NCI-H2029 (cell line): ENCODE results near the gene DPH6.
"Not testable (repeated sequence)": the region's sequence is repeated elsewhere in the genome, so short reads cannot be mapped to it uniquely, and the experiment has no call there.

Source experiments
- DNase-seq: peaks from one replicate; lab custom pipeline; 2025; lab: John Stamatoyannopoulos, UW

Gene DPH6

GRCh38 chr15:35545824-35546510 is at the start of gene DPH6:
Gene DPH6, minus strand, starts transcription at chr15:35546165. Its CDS starts 24 bp downstream, at chr15:35546141.
- DNase-seq = peak; percentile 46

GRCh38 chr15:35595656-35596055 is 49.7 kb upstream of the DPH6 start:
- DNase-seq = no peak

GRCh38 chr15:35591987-35592386 is 46.0 kb upstream of the DPH6 start:
- DNase-seq = not testable (repeated sequence)

GRCh38 chr15:35583863-35584528 is 38.0 kb upstream of the DPH6 start:
- DNase-seq = no peak

- DNase-seq = no peak
Measured at GRCh38 chr15:35580606-35581005, 34.6 kb upstream of the DPH6 start.

GRCh38 chr15:35567392-35567791 is 21.4 kb upstream of the DPH6 start:
- no peak for DNase-seq

GRCh38 chr15:35566991-35567390 is 21.0 kb upstream of the DPH6 start:
- DNase-seq = no peak

- no peak for DNase-seq
Measured at GRCh38 chr15:35565901-35566300, 19.9 kb upstream of the DPH6 start.

- DNase-seq = no peak
Measured at GRCh38 chr15:35562641-35563040, 16.7 kb upstream of the DPH6 start.

GRCh38 chr15:35561308-35561707 is 15.3 kb upstream of the DPH6 start:
- no peak for DNase-seq

GRCh38 chr15:35560870-35561269 is 14.9 kb upstream of the DPH6 start:
- DNase-seq = no peak

- no peak for DNase-seq
Measured at GRCh38 chr15:35560258-35560657, 14.3 kb upstream of the DPH6 start.

- no peak for DNase-seq
Measured at GRCh38 chr15:35559683-35560082, 13.7 kb upstream of the DPH6 start.

GRCh38 chr15:35557544-35557943 is 11.6 kb upstream of the DPH6 start:
- no peak for DNase-seq

- DNase-seq = no peak
Measured at GRCh38 chr15:35557012-35557411, 11.0 kb upstream of the DPH6 start.

- no peak for DNase-seq
Measured at GRCh38 chr15:35555244-35555643, 9.3 kb upstream of the DPH6 start.

GRCh38 chr15:35550957-35551356 is 5.0 kb upstream of the DPH6 start:
- DNase-seq = no peak

- DNase-seq = no peak
Measured at GRCh38 chr15:35549567-35549966, 3.6 kb upstream of the DPH6 start.

- DNase-seq = no peak
Measured at GRCh38 chr15:35548435-35548834, 2.5 kb upstream of the DPH6 start.

GRCh38 chr15:35547775-35548364 is 1.9 kb upstream of the DPH6 start:
- no peak for DNase-seq

GRCh38 chr15:35546511-35547381 is 781 bp upstream of the DPH6 start:
- no peak for DNase-seq

GRCh38 chr15:35545316-35545823 is 595 bp downstream of the DPH6 start:
- no peak for DNase-seq
